Adrenal gland (tissue), 5 donors: Measurements from ENCODE around the gene PRSS22.

Experiments used
- POLR2A ChIP-seq, 2 donors: fragments of 450-650 bp; IDR thresholded peaks; one replicate each; pipeline ENCODE4 v1.6.1; 2017; ENCODE audit warnings: antibody characterized with exemption in 2 of 2, mild to moderate bottlenecking in 2 of 2, moderate library complexity in 1 of 2
- TF ChIP-seq, protein P1 (sequence below), 6 experiments: fragments of 450-650 bp in 4 of 6; fragments of 200-600 bp in 2 of 6; sonication (generic) in 1 of 6; IDR thresholded peaks; 1 replicate in 5 of 6; 2 replicates in 1 of 6; pipeline versions ENCODE4 v1.5.1 to v1.8.0; 2016 to 2021; ENCODE audit warnings: antibody characterized with exemption in 6 of 6, mild to moderate bottlenecking in 2 of 6, moderate library complexity in 1 of 6
- donor health status: DM: no; HTN: no; CAD: no.

GRCh38 chr16:2809149-2809760 lies 48.7 kb downstream of the PRSS22 start:
- TF ChIP-seq, protein P1, sequence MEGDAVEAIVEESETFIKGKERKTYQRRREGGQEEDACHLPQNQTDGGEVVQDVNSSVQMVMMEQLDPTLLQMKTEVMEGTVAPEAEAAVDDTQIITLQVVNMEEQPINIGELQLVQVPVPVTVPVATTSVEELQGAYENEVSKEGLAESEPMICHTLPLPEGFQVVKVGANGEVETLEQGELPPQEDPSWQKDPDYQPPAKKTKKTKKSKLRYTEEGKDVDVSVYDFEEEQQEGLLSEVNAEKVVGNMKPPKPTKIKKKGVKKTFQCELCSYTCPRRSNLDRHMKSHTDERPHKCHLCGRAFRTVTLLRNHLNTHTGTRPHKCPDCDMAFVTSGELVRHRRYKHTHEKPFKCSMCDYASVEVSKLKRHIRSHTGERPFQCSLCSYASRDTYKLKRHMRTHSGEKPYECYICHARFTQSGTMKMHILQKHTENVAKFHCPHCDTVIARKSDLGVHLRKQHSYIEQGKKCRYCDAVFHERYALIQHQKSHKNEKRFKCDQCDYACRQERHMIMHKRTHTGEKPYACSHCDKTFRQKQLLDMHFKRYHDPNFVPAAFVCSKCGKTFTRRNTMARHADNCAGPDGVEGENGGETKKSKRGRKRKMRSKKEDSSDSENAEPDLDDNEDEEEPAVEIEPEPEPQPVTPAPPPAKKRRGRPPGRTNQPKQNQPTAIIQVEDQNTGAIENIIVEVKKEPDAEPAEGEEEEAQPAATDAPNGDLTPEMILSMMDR (IDR thresholded peaks at IDR 0.05), result no peak
- no peak for TF ChIP-seq POLR2A (IDR thresholded peaks at IDR 0.05)
